Medulla oblongata (tissue), 1 donor: ENCODE measurements around the gene TBC1D8.
A peak's percentile ranks its signal among the peaks of the same experiment; 100 is the strongest.

Experiments
- DNase-seq: peaks from one replicate; pipeline ENCODE4 v3.0.0-alpha.2; 2015; ENCODE audit errors: extremely low spot score

TBC1D8 gene

GRCh38 chr2:101030866-101031554 lies 120.2 kb downstream of the TBC1D8 start:
- no peak for DNase-seq

- no peak for DNase-seq
Observed at GRCh38 chr2:101027852-101028251, 123.3 kb downstream of the TBC1D8 start.

- DNase-seq, result no peak
Observed at GRCh38 chr2:101026923-101027469, 124.2 kb downstream of the TBC1D8 start.

GRCh38 chr2:101026253-101026701 lies 124.9 kb downstream of the TBC1D8 start:
- no peak for DNase-seq

- no peak for DNase-seq
Observed at GRCh38 chr2:101025561-101025960, 125.6 kb downstream of the TBC1D8 start.

- no peak for DNase-seq
Observed at GRCh38 chr2:101023327-101024107, 127.7 kb downstream of the TBC1D8 start.

- DNase-seq, result no peak
Observed at GRCh38 chr2:101022221-101022620, 129.0 kb downstream of the TBC1D8 start.

GRCh38 chr2:101018934-101019333 lies 132.2 kb downstream of the TBC1D8 start:
- no peak for DNase-seq

GRCh38 chr2:101017371-101017770 lies 133.8 kb downstream of the TBC1D8 start:
- DNase-seq, result no peak

- no peak for DNase-seq
Observed at GRCh38 chr2:101014264-101014857, 136.8 kb downstream of the TBC1D8 start.

- DNase-seq, result peak; percentile 64
Observed at GRCh38 chr2:101012706-101013181, 138.4 kb downstream of the TBC1D8 start.

GRCh38 chr2:101012054-101012705 lies 139.0 kb downstream of the TBC1D8 start:
- no peak for DNase-seq

- DNase-seq, result no peak
Observed at GRCh38 chr2:101011152-101011551, 140.0 kb downstream of the TBC1D8 start.

- no peak for DNase-seq
Observed at GRCh38 chr2:101007415-101008345, 143.5 kb downstream of the TBC1D8 start.

GRCh38 chr2:101006065-101006715 lies 145.0 kb downstream of the TBC1D8 start:
- DNase-seq, result no peak

GRCh38 chr2:101004620-101005325 lies 146.4 kb downstream of the TBC1D8 start:
- no peak for DNase-seq

GRCh38 chr2:101003278-101003775 lies 147.9 kb downstream of the TBC1D8 start:
- DNase-seq, result no peak

GRCh38 chr2:101002562-101003277 lies 148.5 kb downstream of the TBC1D8 start:
- DNase-seq, result peak; percentile 27
